Fibroblast of lung (primary cell): Measurements from ENCODE around the gene PKNOX2.

Experiments
- CTCF ChIP-seq, 2 donors: IDR thresholded peaks in 1 of 2; conservative IDR thresholded peaks in 1 of 2; 1 replicate in 1 of 2; 2 replicates in 1 of 2; pipeline ENCODE4 v1.5.1; 2011 to 2012; ENCODE audit warnings: low read length in 2 of 2, control low read depth in 1 of 2, inconsistent platforms in 1 of 2, low read depth in 1 of 2, mild to moderate bottlenecking in 1 of 2
- EZH2 ChIP-seq: IDR thresholded peaks from 2 replicates; pipeline ENCODE4 v1.5.1; 2012; ENCODE audit warnings: low read length, control low read depth, mild to moderate bottlenecking; ENCODE audit errors: missing control alignments

DNA sequence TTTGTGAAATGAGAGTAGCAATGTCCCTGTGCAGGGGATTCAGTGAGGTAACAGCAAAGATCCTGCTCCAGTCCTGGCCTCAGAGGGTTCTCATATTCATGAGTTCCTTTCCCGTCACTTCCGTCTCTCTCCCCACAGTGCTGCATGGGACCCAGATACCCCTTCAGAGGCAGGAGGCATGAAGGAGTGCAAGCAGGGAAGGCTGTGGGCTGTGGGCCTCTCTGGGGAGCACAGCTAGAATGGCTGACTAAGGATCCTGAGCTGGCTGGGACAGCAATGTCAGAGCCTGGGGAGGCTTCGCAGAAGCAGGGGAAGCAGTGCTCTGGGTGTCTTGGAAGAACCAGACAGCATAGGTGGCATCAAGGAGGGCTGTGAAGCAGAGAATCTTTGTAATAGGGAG, 13.0 kb downstream of the PKNOX2 start:
- no peak for TF ChIP-seq CTCF (conservative IDR thresholded peaks at IDR 0.05 in 1 of 2, IDR thresholded peaks at IDR 0.05 in 1 of 2; ENCODE audit: low read depth in 1 of 2, low read length in 2 of 2)
- no peak for TF ChIP-seq EZH2
